HepG2 (cell line): ENCODE results near the gene GUCY2C. TPM values are rescaled to one million over a fixed set of nuclear protein-coding genes. Genes with fewer than 3 reads are reported as not detected.

Experiments
- ATAC-seq: fragments of 200-7000 bp; cut with Tn5 transposase; 3 replicates; pipeline ENCODE4 v1.9.1; 2020; ENCODE audit warnings: mild to moderate bottlenecking, moderate library complexity
- BruUV-seq: library from RNA; stranded (reverse); fragments of 400-500 nt; replicated peaks from 2 replicates; lab custom pipeline; 2021; lab: Mats Ljungman, UMichigan
- CTCF ChIA-PET: fragments of 300-600 bp; formaldehyde crosslinking; extraction: SDS; loops from one replicate; lab custom pipeline; 2021; ENCODE audit warnings: low total read pairs, inconsistent platforms, low intra/inter-chr PET ratio; lab: Yijun Ruan, JAX
- POLR2A ChIA-PET: fragments of 350-600 bp; sonication (Branson Sonifier 250); formaldehyde crosslinking; loops from one replicate; lab custom pipeline; 2020; ENCODE audit warnings: antibody characterized with exemption, inconsistent platforms; lab: Yijun Ruan, JAX
- DNase-seq: peaks from one replicate; pipeline ENCODE4 v3.0.0-alpha.2; 2015; ENCODE audit warnings: low spot score
- FAIRE-seq: peaks from 3 replicates; lab custom pipeline; 2011; peaks lifted over from hg19 to GRCh38; lab: Jason Lieb, UNC
- H2AFZ ChIP-seq: one replicate; pipeline ENCODE4 v1.6.1; 2011; ENCODE audit warnings: low read length, inconsistent platforms
- H3K27ac ChIP-seq: fragments of 300-600 bp; 3 replicates; pipeline ENCODE4 v1.8.0; 2011; ENCODE audit warnings: mixed run types, mild to moderate bottlenecking, mixed read lengths, low read length, inconsistent platforms; ENCODE audit not compliant: insufficient read depth; ENCODE audit errors: extremely low read length
- H3K27me3 ChIP-seq, 2 experiments: fragments of 200-600 bp in 1 of 2; 2 replicates in 1 of 2; 3 replicates in 1 of 2; pipeline versions ENCODE4 v1.6.0 to v1.8.0; 2011; ENCODE audit warnings: low read length in 2 of 2, mild to moderate bottlenecking in 2 of 2, moderate library complexity in 2 of 2, inconsistent platforms in 1 of 2; ENCODE audit not compliant: insufficient read depth in 2 of 2, control insufficient read depth in 1 of 2
- H3K36me3 ChIP-seq, 2 experiments: fragments of 200-600 bp in 1 of 2; replicated peaks in 1 of 2; 2 replicates in 1 of 2; 3 replicates in 1 of 2; pipeline versions ENCODE4 v1.5.1 to v1.8.0; 2011; ENCODE audit warnings: low read length in 2 of 2, inconsistent platforms in 1 of 2; ENCODE audit not compliant: insufficient read depth in 2 of 2, control insufficient read depth in 1 of 2
- H3K4me1 ChIP-seq: 2 replicates; pipeline ENCODE4 v1.5.1; 2012; ENCODE audit warnings: low read length, inconsistent platforms; ENCODE audit not compliant: insufficient read depth
- H3K4me2 ChIP-seq: 2 replicates; pipeline ENCODE4 v1.6.0; 2011; ENCODE audit warnings: low read depth, low read length, inconsistent platforms
- H3K4me3 ChIP-seq, 3 experiments: fragments of 200-600 bp in 1 of 3; sonication (generic), shearing (Covaris generic) in 1 of 3; replicated peaks in 1 of 3; 2 replicates each; pipeline ENCODE4 v1.5.1; 2011 to 2016; ENCODE audit warnings: low read length in 3 of 3, inconsistent platforms in 2 of 3, low read depth in 2 of 3, mild to moderate bottlenecking in 2 of 3, control low read depth in 1 of 3, mixed read lengths in 1 of 3; ENCODE audit not compliant: insufficient read depth in 1 of 3
- H3K79me2 ChIP-seq: one replicate; pipeline ENCODE4 v1.6.1; 2011; ENCODE audit warnings: low read length, inconsistent platforms; ENCODE audit not compliant: insufficient read depth
- H3K9ac ChIP-seq: 2 replicates; pipeline ENCODE4 v1.6.0; 2011; ENCODE audit warnings: mild to moderate bottlenecking, low read depth, low read length, inconsistent platforms; ENCODE audit not compliant: insufficient read depth
- H3K9me3 ChIP-seq: 2 replicates; pipeline ENCODE4 v1.5.1; 2012; ENCODE audit warnings: mild to moderate bottlenecking, low read length
- H4K20me1 ChIP-seq: 2 replicates; pipeline ENCODE4 v1.6.0; 2011; ENCODE audit warnings: inconsistent platforms, mild to moderate bottlenecking, low read length, moderate library complexity; ENCODE audit not compliant: insufficient read depth
- CHD2 ChIP-seq: IDR thresholded peaks from 2 replicates; pipeline ENCODE4 v1.6.1; 2011; ENCODE audit warnings: low read depth, low read length, improper control_type of control experiment
- DNMT3B ChIP-seq: conservative IDR thresholded peaks from 2 replicates; pipeline ENCODE4 v1.6.1; 2016; ENCODE audit warnings: missing biosample characterization, control low read depth
- FOXA1 ChIP-seq, 2 experiments: fragments of 450-650 bp in 1 of 2; sonication (generic) in 1 of 2; formaldehyde crosslinking in 1 of 2; IDR thresholded peaks; 2 replicates each; pipeline versions ENCODE4 v1.4.0 to v1.6.1; 2016 to 2020; ENCODE audit warnings: missing genetic modification reagents in 1 of 2
- HOXA5 ChIP-seq: sonication (generic); formaldehyde crosslinking; IDR thresholded peaks from 2 replicates; pipeline ENCODE4 v1.4.0; 2020; ENCODE audit warnings: missing genetic modification reagents
- RBFOX2 ChIP-seq: fragments of 200-400 bp; formaldehyde crosslinking; IDR thresholded peaks from 2 replicates; pipeline ENCODE4 v1.6.1; 2017; ENCODE audit warnings: low read depth, mild to moderate bottlenecking, low read length
- ZFP37 ChIP-seq: sonication (generic); formaldehyde crosslinking; IDR thresholded peaks from 2 replicates; pipeline ENCODE4 v1.4.0; 2020; ENCODE audit warnings: missing genetic modification reagents, borderline replicate concordance
- ZFP82 ChIP-seq: sonication (generic); formaldehyde crosslinking; IDR thresholded peaks from 2 replicates; pipeline ENCODE4 v1.5.1; 2020; ENCODE audit warnings: mild to moderate bottlenecking, missing genetic modification reagents, borderline replicate concordance
- ZNF234 ChIP-seq: sonication (generic); formaldehyde crosslinking; conservative IDR thresholded peaks from 2 replicates; pipeline ENCODE4 v1.5.1; 2020; ENCODE audit warnings: mild to moderate bottlenecking, missing genetic modification reagents
- whole genome bisulfite sequencing: methylation state at CpG from one replicate; pipeline ENCODE4 v1.1.6; 2017; ENCODE audit warnings: low lambda C conversion rate; 5-methylcytosine and 5-hydroxymethylcytosine counted together
- in situ Hi-C: cut with HindIII; loops from 2 replicates; pipeline ENCODE4 v1.10.0; 2017; ENCODE audit warnings: low pct_unique_long_range_greater_than_20kb; ENCODE audit not compliant: extremely low pct_ligation_motif_present
- intact Hi-C: fragments of 100-400 bp; cut with micrococcal nuclease; formaldehyde crosslinking; loops from one replicate; pipeline ENCODE4 v1.10.0; 2022; ENCODE audit not compliant: unreplicated experiment
- polyA plus RNA-seq, 8 experiments: library from polyadenylated mRNA; depleted of rRNA in 3 of 8; stranded (reverse) in 7 of 8; unstranded in 1 of 8; fragments of >200 nt; fragmentation: Illumina TruSeq in 4 of 8; extraction: Trizol in 4 of 8; gene quantifications; 2 replicates each; pipeline versions ENCODE4 v1.2.1 to v1.2.3, GENCODE V29; 2011 to 2016; ENCODE audit warnings: low read depth in 4 of 8, missing spikeins in 1 of 8, mixed read lengths in 1 of 8; ENCODE audit not compliant: insufficient read depth in 1 of 8
- total RNA-seq, 5 experiments: library from RNA; depleted of rRNA; stranded (reverse); fragments of >200 nt; fragmentation: Illumina TruSeq; extraction: Trizol; gene quantifications; 2 replicates each; pipeline ENCODE4 v1.2.3, GENCODE V29; 2016; ENCODE audit warnings: low read depth in 1 of 5
- TF ChIP-seq, protein P1 (sequence below): IDR thresholded peaks from 2 replicates; pipeline ENCODE4 v1.6.1; 2012; ENCODE audit warnings: low read length, improper control_type of control experiment
- TF ChIP-seq, protein P2 (sequence below): IDR thresholded peaks from 2 replicates; pipeline ENCODE4 v1.6.1; 2016; ENCODE audit warnings: control low read depth
- TF ChIP-seq, protein P3 (sequence below): sonication (generic); formaldehyde crosslinking; conservative IDR thresholded peaks from 2 replicates; pipeline ENCODE4 v1.8.0; 2022; ENCODE audit warnings: low read depth, missing genetic modification reagents
- TF ChIP-seq, protein P4 (sequence below): sonication (generic); formaldehyde crosslinking; IDR thresholded peaks from 2 replicates; pipeline ENCODE4 v1.5.1; 2020; ENCODE audit warnings: mild to moderate bottlenecking, missing genetic modification reagents, moderate library complexity

Gene GUCY2C
- total and polyA plus RNA-seq, 2 of the 13 experiments (the other 11 are each of a cell fraction or from before 2014, with no cell fraction given), result not detected

DNA sequence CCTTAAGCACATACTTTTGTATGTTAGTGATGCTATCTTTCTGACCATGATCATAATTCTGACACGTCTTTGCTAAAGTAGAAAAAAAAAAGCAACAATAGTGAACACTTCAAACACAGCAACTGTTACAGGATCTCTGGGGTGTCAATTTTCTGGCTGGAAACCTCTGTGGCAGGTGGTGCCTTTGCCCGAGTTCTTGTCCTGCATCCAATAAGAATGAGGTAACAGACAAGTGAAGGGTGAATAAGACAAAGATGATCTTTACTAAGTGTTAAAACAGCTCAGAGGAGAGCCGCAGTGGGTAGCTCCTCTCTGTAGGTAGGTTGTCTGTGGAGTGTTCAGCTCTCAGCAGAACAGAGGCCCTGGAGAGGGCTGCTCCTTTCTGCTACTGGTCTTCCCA, 107.8 kb downstream of the GUCY2C start (continued):
- TF ChIP-seq, protein P1, sequence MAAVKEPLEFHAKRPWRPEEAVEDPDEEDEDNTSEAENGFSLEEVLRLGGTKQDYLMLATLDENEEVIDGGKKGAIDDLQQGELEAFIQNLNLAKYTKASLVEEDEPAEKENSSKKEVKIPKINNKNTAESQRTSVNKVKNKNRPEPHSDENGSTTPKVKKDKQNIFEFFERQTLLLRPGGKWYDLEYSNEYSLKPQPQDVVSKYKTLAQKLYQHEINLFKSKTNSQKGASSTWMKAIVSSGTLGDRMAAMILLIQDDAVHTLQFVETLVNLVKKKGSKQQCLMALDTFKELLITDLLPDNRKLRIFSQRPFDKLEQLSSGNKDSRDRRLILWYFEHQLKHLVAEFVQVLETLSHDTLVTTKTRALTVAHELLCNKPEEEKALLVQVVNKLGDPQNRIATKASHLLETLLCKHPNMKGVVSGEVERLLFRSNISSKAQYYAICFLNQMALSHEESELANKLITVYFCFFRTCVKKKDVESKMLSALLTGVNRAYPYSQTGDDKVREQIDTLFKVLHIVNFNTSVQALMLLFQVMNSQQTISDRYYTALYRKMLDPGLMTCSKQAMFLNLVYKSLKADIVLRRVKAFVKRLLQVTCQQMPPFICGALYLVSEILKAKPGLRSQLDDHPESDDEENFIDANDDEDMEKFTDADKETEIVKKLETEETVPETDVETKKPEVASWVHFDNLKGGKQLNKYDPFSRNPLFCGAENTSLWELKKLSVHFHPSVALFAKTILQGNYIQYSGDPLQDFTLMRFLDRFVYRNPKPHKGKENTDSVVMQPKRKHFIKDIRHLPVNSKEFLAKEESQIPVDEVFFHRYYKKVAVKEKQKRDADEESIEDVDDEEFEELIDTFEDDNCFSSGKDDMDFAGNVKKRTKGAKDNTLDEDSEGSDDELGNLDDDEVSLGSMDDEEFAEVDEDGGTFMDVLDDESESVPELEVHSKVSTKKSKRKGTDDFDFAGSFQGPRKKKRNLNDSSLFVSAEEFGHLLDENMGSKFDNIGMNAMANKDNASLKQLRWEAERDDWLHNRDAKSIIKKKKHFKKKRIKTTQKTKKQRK, result no peak
- TF ChIP-seq FOXA1 (IDR thresholded peaks at IDR 0.05) (no peak), FOXA1 (CRISPR knock-in tag; IDR thresholded peaks at IDR 0.05) (no peak), CHD2 (no peak), ZNF234 (CRISPR knock-in tag) (no peak), RBFOX2 (no peak)
- TF ChIP-seq, protein P2, sequence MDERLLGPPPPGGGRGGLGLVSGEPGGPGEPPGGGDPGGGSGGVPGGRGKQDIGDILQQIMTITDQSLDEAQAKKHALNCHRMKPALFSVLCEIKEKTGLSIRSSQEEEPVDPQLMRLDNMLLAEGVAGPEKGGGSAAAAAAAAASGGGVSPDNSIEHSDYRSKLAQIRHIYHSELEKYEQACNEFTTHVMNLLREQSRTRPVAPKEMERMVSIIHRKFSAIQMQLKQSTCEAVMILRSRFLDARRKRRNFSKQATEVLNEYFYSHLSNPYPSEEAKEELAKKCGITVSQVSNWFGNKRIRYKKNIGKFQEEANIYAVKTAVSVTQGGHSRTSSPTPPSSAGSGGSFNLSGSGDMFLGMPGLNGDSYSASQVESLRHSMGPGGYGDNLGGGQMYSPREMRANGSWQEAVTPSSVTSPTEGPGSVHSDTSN (CRISPR knock-in tag), result no peak

DNA sequence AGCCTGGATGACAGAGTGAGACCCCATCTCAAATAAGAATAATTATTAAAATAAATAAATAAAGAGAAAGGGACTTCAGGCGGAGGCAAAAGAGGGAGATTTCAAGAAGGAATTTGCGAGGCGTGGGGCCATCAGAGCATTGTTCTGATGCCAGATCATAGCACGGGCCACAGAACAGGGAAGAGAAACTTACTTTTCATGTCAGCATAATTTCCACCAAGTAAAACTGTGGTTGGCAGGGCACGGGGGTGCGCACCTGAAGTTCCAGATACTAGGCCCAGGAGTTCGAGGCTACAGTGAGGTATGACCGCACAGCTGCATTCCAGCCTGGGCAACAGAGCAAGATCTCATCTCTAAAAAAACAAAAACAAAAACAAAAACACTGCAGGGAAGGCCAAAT, 117.8 kb downstream of the GUCY2C start:
- H3K27ac ChIP-seq, result no peak overlapping the region
- intact Hi-C loops, result no loop called here
- H3K27me3 ChIP-seq, result no peaks in the 10 kb centered on the region
- H4K20me1 ChIP-seq, result no peaks in the 10 kb centered on the region
- ChIA-PET POLR2A (no interaction called here), CTCF (no interaction called here)
- 47% methylated on average over 8 of the region's 8 CpGs for WGBS
- no peak overlapping the region for H3K9ac ChIP-seq
- H3K4me2 ChIP-seq, result no peak overlapping the region
- no peak for FAIRE-seq
- no peak for DNase-seq
- no peak overlapping the region for H2AFZ ChIP-seq
- TF ChIP-seq ZFP37 (no peak), ZFP82 (CRISPR knock-in tag) (no peak), HOXA5 (CRISPR knock-in tag) (no peak), DNMT3B (CRISPR knock-in tag) (no peak)
- TF ChIP-seq, protein P3, sequence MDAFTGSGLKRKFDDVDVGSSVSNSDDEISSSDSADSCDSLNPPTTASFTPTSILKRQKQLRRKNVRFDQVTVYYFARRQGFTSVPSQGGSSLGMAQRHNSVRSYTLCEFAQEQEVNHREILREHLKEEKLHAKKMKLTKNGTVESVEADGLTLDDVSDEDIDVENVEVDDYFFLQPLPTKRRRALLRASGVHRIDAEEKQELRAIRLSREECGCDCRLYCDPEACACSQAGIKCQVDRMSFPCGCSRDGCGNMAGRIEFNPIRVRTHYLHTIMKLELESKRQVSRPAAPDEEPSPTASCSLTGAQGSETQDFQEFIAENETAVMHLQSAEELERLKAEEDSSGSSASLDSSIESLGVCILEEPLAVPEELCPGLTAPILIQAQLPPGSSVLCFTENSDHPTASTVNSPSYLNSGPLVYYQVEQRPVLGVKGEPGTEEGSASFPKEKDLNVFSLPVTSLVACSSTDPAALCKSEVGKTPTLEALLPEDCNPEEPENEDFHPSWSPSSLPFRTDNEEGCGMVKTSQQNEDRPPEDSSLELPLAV, result no peak
- TF ChIP-seq, protein P4, sequence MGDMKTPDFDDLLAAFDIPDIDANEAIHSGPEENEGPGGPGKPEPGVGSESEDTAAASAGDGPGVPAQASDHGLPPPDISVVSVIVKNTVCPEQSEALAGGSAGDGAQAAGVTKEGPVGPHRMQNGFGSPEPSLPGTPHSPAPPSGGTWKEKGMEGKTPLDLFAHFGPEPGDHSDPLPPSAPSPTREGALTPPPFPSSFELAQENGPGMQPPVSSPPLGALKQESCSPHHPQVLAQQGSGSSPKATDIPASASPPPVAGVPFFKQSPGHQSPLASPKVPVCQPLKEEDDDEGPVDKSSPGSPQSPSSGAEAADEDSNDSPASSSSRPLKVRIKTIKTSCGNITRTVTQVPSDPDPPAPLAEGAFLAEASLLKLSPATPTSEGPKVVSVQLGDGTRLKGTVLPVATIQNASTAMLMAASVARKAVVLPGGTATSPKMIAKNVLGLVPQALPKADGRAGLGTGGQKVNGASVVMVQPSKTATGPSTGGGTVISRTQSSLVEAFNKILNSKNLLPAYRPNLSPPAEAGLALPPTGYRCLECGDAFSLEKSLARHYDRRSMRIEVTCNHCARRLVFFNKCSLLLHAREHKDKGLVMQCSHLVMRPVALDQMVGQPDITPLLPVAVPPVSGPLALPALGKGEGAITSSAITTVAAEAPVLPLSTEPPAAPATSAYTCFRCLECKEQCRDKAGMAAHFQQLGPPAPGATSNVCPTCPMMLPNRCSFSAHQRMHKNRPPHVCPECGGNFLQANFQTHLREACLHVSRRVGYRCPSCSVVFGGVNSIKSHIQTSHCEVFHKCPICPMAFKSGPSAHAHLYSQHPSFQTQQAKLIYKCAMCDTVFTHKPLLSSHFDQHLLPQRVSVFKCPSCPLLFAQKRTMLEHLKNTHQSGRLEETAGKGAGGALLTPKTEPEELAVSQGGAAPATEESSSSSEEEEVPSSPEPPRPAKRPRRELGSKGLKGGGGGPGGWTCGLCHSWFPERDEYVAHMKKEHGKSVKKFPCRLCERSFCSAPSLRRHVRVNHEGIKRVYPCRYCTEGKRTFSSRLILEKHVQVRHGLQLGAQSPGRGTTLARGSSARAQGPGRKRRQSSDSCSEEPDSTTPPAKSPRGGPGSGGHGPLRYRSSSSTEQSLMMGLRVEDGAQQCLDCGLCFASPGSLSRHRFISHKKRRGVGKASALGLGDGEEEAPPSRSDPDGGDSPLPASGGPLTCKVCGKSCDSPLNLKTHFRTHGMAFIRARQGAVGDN (CRISPR knock-in tag), result no peak
- no peaks in the 10 kb centered on the region for H3K9me3 ChIP-seq
- no peak for ATAC-seq
- no peaks in the 10 kb centered on the region for H3K4me1 ChIP-seq
- H3K79me2 ChIP-seq, result no peaks in the 10 kb centered on the region
- no TSS peak for BruUV-seq
- in situ Hi-C loops, result no loop called here
- H3K36me3 ChIP-seq, result no peaks in the 10 kb centered on the region
- no peak overlapping the region for H3K4me3 ChIP-seq
